SH-SY5Y (cell line): ENCODE data around the gene EGFL6.

ENCODE experiments used
- GATA2 ChIP-seq: IDR thresholded peaks from 2 replicates; pipeline ENCODE4 v1.6.1; 2011; ENCODE audit warnings: mild to moderate bottlenecking, low read depth, low read length
- GATA3 ChIP-seq: IDR thresholded peaks from 2 replicates; pipeline ENCODE4 v1.6.1; 2011; ENCODE audit warnings: low read depth, mild to moderate bottlenecking, low read length, moderate library complexity

- TF ChIP-seq GATA3, result no peak
- TF ChIP-seq GATA2, result no peak
Observed at GRCh38 chrX:13520351-13520750, 49.0 kb upstream of the EGFL6 start.
